ENCODE measurements around the gene EIF4G2.
A peak's percentile ranks its signal among the peaks of the same experiment; 100 is the strongest.

Gene EIF4G2

DNA sequence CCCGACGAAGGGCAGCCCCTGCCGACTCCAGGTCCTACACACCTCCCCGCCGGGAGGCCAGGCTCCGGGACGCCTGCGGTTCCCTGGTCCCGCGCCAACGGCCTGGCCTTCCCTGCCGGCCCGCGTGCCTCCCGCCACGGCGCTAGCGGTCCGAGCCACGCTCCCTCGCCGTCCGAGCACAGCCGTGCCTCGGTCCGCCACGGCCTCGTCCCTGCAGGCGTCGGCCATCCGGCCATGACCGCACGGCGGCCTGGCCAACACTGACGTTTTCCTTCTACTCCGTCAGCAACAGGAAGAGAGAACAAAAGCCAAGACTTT lies 532 bp downstream of the EIF4G2 start:
- peaks cover 46% of the 10 kb centered on the region for H3K36me3 ChIP-seq (ENCODE audit: control insufficient read depth, insufficient read depth, low read length)
- peak overlapping the region; percentile 94 for H3K4me3 ChIP-seq (ENCODE audit: extremely low read depth, insufficient read depth, low read length, poor library complexity, severe bottlenecking)
- H3K27ac ChIP-seq (ENCODE audit: low read depth, low read length, severe bottlenecking): peak overlapping the region; percentile 99
- H3K9me3 ChIP-seq (ENCODE audit: control insufficient read depth, low read length): no peaks in the 10 kb centered on the region
- H3K4me1 ChIP-seq (ENCODE audit: control insufficient read depth, insufficient read depth, low read length, poor library complexity, severe bottlenecking): peaks cover 20% of the 10 kb centered on the region
- WGBS, 2 experiments (ENCODE audit: insufficient coverage in 2 of 2): 0% methylated on average over 17 to 36 of the region's 36 CpGs

DNA sequence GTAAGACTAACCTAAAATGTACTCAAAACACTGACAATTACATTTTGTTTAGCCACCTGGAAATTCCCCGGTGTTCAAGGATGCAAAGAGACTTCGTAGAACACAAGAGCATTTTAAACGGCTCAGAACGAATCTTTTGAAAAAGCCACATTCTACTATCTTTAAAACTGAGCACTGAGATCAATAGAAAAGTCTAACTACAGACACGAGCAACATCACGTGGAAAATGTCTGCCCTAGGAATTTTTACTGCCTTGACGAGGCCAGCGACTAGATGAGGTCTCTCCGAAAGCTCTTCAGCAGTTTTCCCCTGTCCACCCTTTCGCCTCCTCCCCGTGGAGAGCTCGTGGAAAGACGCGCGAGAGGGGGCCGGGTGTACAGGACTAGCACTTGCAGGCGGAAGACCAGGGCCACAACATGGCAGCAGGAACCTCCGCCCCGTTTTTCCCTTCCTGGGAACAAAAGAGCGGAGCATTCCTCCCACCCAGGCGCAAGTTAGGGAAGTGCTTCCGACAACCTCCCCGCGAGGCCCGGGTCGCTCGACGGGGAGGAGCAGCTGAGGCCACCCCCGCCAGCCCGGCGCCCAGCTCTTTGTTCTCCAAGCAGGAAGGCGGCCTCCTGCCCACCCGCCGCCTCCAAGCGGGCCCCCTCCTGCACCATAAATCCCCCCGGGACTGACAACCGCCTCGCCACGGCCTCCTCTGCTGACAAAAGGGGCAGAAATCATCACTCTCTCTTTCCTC lies 1.1 kb downstream of the EIF4G2 start:
- H3K36me3 ChIP-seq (ENCODE audit: control insufficient read depth, insufficient read depth, low read length): peaks cover 52% of the 10 kb centered on the region
- H3K4me3 ChIP-seq (ENCODE audit: extremely low read depth, insufficient read depth, low read length, poor library complexity, severe bottlenecking): peak overlapping the region; percentile 94
- peak overlapping the region; percentile 99 for H3K27ac ChIP-seq (ENCODE audit: low read depth, low read length, severe bottlenecking)
- no peaks in the 10 kb centered on the region for H3K9me3 ChIP-seq (ENCODE audit: control insufficient read depth, low read length)
- WGBS, 2 experiments (ENCODE audit: insufficient coverage in 2 of 2): 0% methylated on average over 32 to 34 of the region's 39 CpGs
- H3K4me1 ChIP-seq (ENCODE audit: control insufficient read depth, insufficient read depth, low read length, poor library complexity, severe bottlenecking): peaks cover 20% of the 10 kb centered on the region

DNA sequence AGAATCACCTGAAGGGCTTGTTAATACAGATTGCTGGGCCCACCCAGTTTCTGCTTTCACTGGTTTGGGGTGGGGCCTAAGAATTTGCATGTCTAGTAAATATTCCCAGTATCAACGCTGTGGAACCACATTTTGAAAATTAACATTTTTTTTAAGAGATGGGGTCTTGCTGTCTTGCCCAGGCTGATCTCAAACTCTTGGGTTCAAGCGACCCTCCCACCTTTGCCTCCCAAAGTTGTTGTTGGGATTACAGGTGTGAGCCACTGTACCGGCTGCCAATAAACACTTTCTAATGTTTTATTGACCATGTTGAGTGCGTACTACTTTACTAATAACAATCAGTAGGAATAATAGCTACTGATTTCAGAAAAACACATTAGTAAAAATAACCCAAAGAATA lies 2.5 kb downstream of the EIF4G2 start:
- H3K4me1 ChIP-seq (ENCODE audit: control insufficient read depth, insufficient read depth, low read length, poor library complexity, severe bottlenecking): peaks cover 20% of the 10 kb centered on the region
- H3K9me3 ChIP-seq (ENCODE audit: control insufficient read depth, low read length): no peaks in the 10 kb centered on the region
- peak overlapping the region; percentile 94 for H3K4me3 ChIP-seq (ENCODE audit: extremely low read depth, insufficient read depth, low read length, poor library complexity, severe bottlenecking)
- WGBS, 2 experiments (ENCODE audit: insufficient coverage in 2 of 2): 80 to 94% methylated on average over 1 to 2 of the region's 4 CpGs
- peaks cover 66% of the 10 kb centered on the region for H3K36me3 ChIP-seq (ENCODE audit: control insufficient read depth, insufficient read depth, low read length)
- no peak overlapping the region for H3K27ac ChIP-seq (ENCODE audit: low read depth, low read length, severe bottlenecking)

DNA sequence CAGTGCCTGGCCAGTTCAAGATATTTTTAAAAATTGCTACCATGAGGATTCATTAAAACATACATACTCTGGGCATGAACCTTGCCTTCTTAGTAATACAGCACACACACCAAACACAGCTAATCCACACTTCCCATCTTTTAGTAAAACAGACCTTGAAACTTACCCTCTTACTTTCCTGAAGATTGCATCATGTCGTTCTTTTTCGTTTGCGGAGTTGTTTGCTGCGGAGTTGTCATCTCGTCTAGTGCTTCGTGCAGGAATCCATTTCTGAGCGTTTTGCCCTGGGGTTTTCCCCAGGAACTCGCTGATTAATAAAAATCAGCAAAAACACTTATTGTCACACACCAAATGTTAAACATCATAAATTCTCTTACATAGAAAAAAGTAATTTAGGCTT lies 3.0 kb downstream of the EIF4G2 start:
- H3K9me3 ChIP-seq (ENCODE audit: control insufficient read depth, low read length): no peaks in the 10 kb centered on the region
- H3K4me3 ChIP-seq (ENCODE audit: extremely low read depth, insufficient read depth, low read length, poor library complexity, severe bottlenecking): peak overlapping the region; percentile 94
- 91 to 99% methylated on average over 7 to 8 of the region's 8 CpGs for WGBS, 2 experiments (ENCODE audit: insufficient coverage in 2 of 2)
- no peak overlapping the region for H3K27ac ChIP-seq (ENCODE audit: low read depth, low read length, severe bottlenecking)
- peaks cover 70% of the 10 kb centered on the region for H3K36me3 ChIP-seq (ENCODE audit: control insufficient read depth, insufficient read depth, low read length)
- peaks cover 20% of the 10 kb centered on the region for H3K4me1 ChIP-seq (ENCODE audit: control insufficient read depth, insufficient read depth, low read length, poor library complexity, severe bottlenecking)

DNA sequence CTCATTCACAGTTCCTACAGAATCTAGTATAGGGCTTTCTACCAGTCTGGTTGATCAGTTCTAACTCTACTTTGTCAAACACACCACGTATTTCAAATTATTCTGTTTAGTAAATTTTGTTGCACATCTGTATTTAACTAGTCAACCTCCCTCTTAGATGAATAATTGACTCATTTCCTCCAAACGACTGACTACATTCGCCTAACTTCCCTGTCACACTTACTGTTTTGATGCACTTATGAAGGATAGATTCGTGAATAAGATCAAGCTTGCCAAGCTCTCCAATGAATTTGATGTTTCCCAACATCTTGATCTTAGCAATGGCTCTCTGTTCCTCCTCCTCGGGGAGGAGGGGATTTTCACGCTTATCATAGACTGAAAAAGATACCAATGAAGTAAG lies 5.0 kb downstream of the EIF4G2 start:
- no peaks in the 10 kb centered on the region for H3K9me3 ChIP-seq (ENCODE audit: control insufficient read depth, low read length)

DNA sequence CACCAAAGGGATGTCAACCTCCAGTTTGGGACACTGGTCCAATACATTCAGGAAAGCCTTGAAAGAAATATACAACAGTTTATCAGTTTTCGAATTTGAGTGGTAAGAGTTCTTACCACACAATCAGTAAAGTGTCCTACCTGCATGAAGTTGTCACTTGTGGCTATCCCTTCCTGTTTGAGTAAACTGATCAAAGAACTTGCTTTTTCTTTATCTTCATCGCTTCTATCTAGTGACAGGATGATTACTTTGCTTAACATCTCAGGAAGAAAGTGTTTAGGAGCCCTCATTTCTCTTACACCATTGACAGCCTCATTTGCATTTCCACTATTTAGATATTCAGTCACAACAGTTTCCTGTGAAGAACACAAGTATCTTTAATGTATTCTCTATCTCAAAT lies 8.4 kb downstream of the EIF4G2 start:
- H3K27ac ChIP-seq (ENCODE audit: low read depth, low read length, severe bottlenecking): no peak overlapping the region

More for the DNA sequence above, 5.0 kb downstream of the EIF4G2 start:
- WGBS, 2 experiments (ENCODE audit: insufficient coverage in 2 of 2): 83 to 100% methylated on average over 2 to 3 of the region's 6 CpGs
- Histone ChIP-seq H3K4me3 (ENCODE audit: extremely low read depth, insufficient read depth, low read length, poor library complexity, severe bottlenecking) (no peak overlapping the region), H3K36me3 (ENCODE audit: control insufficient read depth, insufficient read depth, low read length) (peaks cover 91% of the 10 kb centered on the region), H3K4me1 (ENCODE audit: control insufficient read depth, insufficient read depth, low read length, poor library complexity, severe bottlenecking) (peaks cover 20% of the 10 kb centered on the region), H3K27ac (ENCODE audit: low read depth, low read length, severe bottlenecking) (no peak overlapping the region)

DNA sequence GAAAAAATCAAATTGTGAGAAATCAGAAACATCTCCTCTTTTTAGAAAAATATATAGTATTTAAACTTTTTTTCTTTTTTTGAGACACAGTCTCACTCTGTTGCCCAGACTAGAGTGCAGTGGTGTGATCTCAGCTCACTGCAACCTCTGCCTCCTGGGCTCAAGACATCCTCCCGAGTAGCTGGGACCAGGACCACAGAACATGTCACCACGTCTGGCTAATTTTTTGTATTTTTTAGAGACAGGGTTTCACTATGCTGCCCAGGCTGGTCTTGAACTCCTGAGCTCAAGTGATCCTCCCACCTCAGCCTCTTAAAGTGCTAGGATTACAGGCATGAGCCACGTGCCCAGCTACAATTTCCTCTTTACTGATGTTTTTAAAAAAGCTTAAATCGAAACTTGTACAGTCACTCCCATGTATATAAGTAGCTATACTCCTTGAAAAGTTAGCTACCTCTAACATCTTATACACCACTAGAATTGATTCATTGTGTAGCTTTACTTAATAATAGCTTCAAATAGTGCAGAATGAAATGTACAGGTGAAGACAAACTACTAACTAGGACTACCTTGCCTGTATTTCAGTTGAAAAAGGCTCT lies 10.3 kb downstream of the EIF4G2 start:
- peak overlapping the region; percentile 24 for H3K27ac ChIP-seq (ENCODE audit: low read depth, low read length, severe bottlenecking)
- WGBS, 2 experiments (ENCODE audit: insufficient coverage in 2 of 2): 94 to 100% methylated on average over 2 of the region's 4 CpGs
- H3K9me3 ChIP-seq (ENCODE audit: control insufficient read depth, low read length): no peaks in the 10 kb centered on the region
- no peak overlapping the region for H3K4me3 ChIP-seq (ENCODE audit: extremely low read depth, insufficient read depth, low read length, poor library complexity, severe bottlenecking)
- H3K4me1 ChIP-seq (ENCODE audit: control insufficient read depth, insufficient read depth, low read length, poor library complexity, severe bottlenecking): no peaks in the 10 kb centered on the region
- peaks cover 74% of the 10 kb centered on the region for H3K36me3 ChIP-seq (ENCODE audit: control insufficient read depth, insufficient read depth, low read length)

More for the DNA sequence above, 8.4 kb downstream of the EIF4G2 start:
- H3K36me3 ChIP-seq (ENCODE audit: control insufficient read depth, insufficient read depth, low read length): peaks cover 92% of the 10 kb centered on the region
- 100% methylated on average over 1 of the region's 2 CpGs for WGBS, 2 experiments (ENCODE audit: insufficient coverage in 2 of 2)
- peaks cover 12% of the 10 kb centered on the region for H3K4me1 ChIP-seq (ENCODE audit: control insufficient read depth, insufficient read depth, low read length, poor library complexity, severe bottlenecking)
- no peaks in the 10 kb centered on the region for H3K9me3 ChIP-seq (ENCODE audit: control insufficient read depth, low read length)
- no peak overlapping the region for H3K4me3 ChIP-seq (ENCODE audit: extremely low read depth, insufficient read depth, low read length, poor library complexity, severe bottlenecking)

DNA sequence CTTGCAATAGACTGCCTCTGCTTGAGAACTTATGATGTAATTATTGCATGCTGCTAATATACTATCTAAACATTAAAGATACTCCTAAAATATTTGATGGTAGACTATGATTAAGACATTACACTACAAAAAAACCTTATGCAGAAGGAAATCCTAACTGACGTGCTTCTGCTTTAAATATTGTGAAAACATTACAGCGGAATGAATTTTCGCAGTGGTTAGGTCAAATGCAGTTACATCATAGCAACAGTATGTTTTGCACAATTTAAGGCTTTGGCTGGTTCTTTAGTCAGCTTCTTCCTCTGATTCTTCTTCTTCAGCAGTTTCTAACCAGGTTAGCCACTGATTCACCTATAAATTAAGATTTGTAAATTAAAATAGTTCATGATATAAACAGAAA lies 11.2 kb downstream of the EIF4G2 start:
- WGBS, 2 experiments (ENCODE audit: insufficient coverage in 2 of 2): 90 to 100% methylated on average over 2 to 3 of the region's 3 CpGs
- Histone ChIP-seq H3K4me1 (ENCODE audit: control insufficient read depth, insufficient read depth, low read length, poor library complexity, severe bottlenecking) (no peaks in the 10 kb centered on the region), H3K36me3 (ENCODE audit: control insufficient read depth, insufficient read depth, low read length) (peaks cover 65% of the 10 kb centered on the region), H3K9me3 (ENCODE audit: control insufficient read depth, low read length) (no peaks in the 10 kb centered on the region), H3K4me3 (ENCODE audit: extremely low read depth, insufficient read depth, low read length, poor library complexity, severe bottlenecking) (no peak overlapping the region), H3K27ac (ENCODE audit: low read depth, low read length, severe bottlenecking) (no peak overlapping the region)

DNA sequence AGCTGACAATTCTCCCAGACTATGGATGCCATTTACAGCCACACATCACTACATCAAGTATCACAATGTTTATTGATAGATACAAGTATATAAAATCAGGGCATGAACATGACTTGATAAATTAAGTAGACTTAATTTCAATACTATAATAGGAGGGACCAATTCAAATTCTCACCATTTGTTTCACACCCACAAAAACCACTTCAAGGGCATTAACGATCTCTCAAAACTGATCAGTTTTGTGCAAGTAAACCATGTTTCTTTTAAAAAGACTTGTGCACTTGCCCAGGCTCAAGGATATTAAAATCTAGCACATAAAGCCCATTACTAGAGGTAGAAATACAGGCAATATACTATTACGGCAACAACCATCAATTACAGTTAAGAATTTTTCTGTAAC lies 11.7 kb downstream of the EIF4G2 start:
- Histone ChIP-seq H3K4me1 (ENCODE audit: control insufficient read depth, insufficient read depth, low read length, poor library complexity, severe bottlenecking) (no peaks in the 10 kb centered on the region), H3K36me3 (ENCODE audit: control insufficient read depth, insufficient read depth, low read length) (peaks cover 59% of the 10 kb centered on the region), H3K27ac (ENCODE audit: low read depth, low read length, severe bottlenecking) (peak overlapping the region; percentile 11), H3K9me3 (ENCODE audit: control insufficient read depth, low read length) (no peaks in the 10 kb centered on the region), H3K4me3 (ENCODE audit: extremely low read depth, insufficient read depth, low read length, poor library complexity, severe bottlenecking) (no peak overlapping the region)
- 100% methylated on average over 2 of the region's 2 CpGs; no CpG with 5 or more reads in 1 of the 2 experiments for WGBS, 2 experiments (ENCODE audit: insufficient coverage in 2 of 2)

DNA sequence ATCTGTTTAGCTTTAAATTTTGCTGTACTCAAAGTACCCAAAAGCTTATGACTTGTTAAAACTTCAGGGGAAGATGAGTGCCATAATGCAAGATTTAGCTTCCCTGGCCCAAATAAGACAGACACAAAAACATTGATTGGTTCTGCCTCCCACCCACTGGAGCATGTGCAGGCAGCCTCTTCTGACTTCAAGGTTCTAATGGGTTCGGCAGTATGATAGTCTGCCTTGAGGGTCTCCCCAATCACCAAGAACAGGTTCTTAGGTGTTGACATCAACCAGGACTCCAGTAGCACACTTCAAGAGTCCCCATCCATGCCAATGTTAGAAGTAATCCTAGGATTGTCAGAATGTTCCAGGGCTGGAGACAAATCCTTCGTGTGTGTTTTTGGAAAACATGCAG lies 12.5 kb downstream of the EIF4G2 start:
- H3K4me3 ChIP-seq (ENCODE audit: extremely low read depth, insufficient read depth, low read length, poor library complexity, severe bottlenecking): no peak overlapping the region
- no peaks in the 10 kb centered on the region for H3K9me3 ChIP-seq (ENCODE audit: control insufficient read depth, low read length)
- H3K36me3 ChIP-seq (ENCODE audit: control insufficient read depth, insufficient read depth, low read length): peaks cover 51% of the 10 kb centered on the region
- no peaks in the 10 kb centered on the region for H3K4me1 ChIP-seq (ENCODE audit: control insufficient read depth, insufficient read depth, low read length, poor library complexity, severe bottlenecking)
- peak overlapping the region; percentile 11 for H3K27ac ChIP-seq (ENCODE audit: low read depth, low read length, severe bottlenecking)
- WGBS, 2 experiments (ENCODE audit: insufficient coverage in 2 of 2): 88 to 100% methylated on average over 2 of the region's 2 CpGs
